ENCODE results near the gene CAMK2D.

Gene CAMK2D

GRCh38 chr4:113499166-113499565, 262.4 kb downstream of the CAMK2D start:
- no peak for DNase-seq (ENCODE audit: low read depth)
- TF ChIP-seq CTCF (IDR thresholded peaks at IDR 0.05; ENCODE audit: insufficient read depth, low read depth, low read length, missing control alignments): no peak
- no peak overlapping the region for H3K4me3 ChIP-seq (ENCODE audit: low read depth, low read length)

GRCh38 chr4:113497154-113497884, 264.2 kb downstream of the CAMK2D start:
- no peak for DNase-seq (ENCODE audit: low read depth)
- no peak for TF ChIP-seq CTCF (IDR thresholded peaks at IDR 0.05; ENCODE audit: insufficient read depth, low read depth, low read length, missing control alignments)
- H3K4me3 ChIP-seq (ENCODE audit: low read depth, low read length): no peak overlapping the region

- TF ChIP-seq CTCF (IDR thresholded peaks at IDR 0.05; ENCODE audit: insufficient read depth, low read depth, low read length, missing control alignments): no peak
- DNase-seq (ENCODE audit: low read depth): no peak
- no peak overlapping the region for H3K4me3 ChIP-seq (ENCODE audit: low read depth, low read length)
Measured at GRCh38 chr4:113496698-113497097, 264.8 kb downstream of the CAMK2D start.

GRCh38 chr4:113495790-113496189, 265.7 kb downstream of the CAMK2D start:
- no peak for TF ChIP-seq CTCF (IDR thresholded peaks at IDR 0.05; ENCODE audit: insufficient read depth, low read depth, low read length, missing control alignments)
- no peak for DNase-seq (ENCODE audit: low read depth)
- no peak overlapping the region for H3K4me3 ChIP-seq (ENCODE audit: low read depth, low read length)

- no peak for TF ChIP-seq CTCF (IDR thresholded peaks at IDR 0.05; ENCODE audit: insufficient read depth, low read depth, low read length, missing control alignments)
- no peak for DNase-seq (ENCODE audit: low read depth)
- no peak overlapping the region for H3K4me3 ChIP-seq (ENCODE audit: low read depth, low read length)
Measured at GRCh38 chr4:113483131-113483530, 278.4 kb downstream of the CAMK2D start.

- no peak for DNase-seq (ENCODE audit: low read depth)
- H3K4me3 ChIP-seq (ENCODE audit: low read depth, low read length): no peak overlapping the region
- no peak for TF ChIP-seq CTCF (IDR thresholded peaks at IDR 0.05; ENCODE audit: insufficient read depth, low read depth, low read length, missing control alignments)
Measured at GRCh38 chr4:113482325-113482724, 279.2 kb downstream of the CAMK2D start.

- H3K4me3 ChIP-seq (ENCODE audit: low read depth, low read length): no peak overlapping the region
- no peak for DNase-seq (ENCODE audit: low read depth)
- no peak for TF ChIP-seq CTCF (IDR thresholded peaks at IDR 0.05; ENCODE audit: insufficient read depth, low read depth, low read length, missing control alignments)
Measured at GRCh38 chr4:113481820-113482219, 279.7 kb downstream of the CAMK2D start.

Data from GM12865 (cell line).